HepG2 (cell line): ENCODE results near the gene SYNJ2. TPM values are rescaled to one million over a fixed set of nuclear protein-coding genes. Genes with fewer than 3 reads are reported as not detected.

ENCODE experiments used
- ASH2L ChIP-seq: fragments of 300-600, 200-600 bp; sonication (generic); IDR thresholded peaks from 2 replicates; pipeline ENCODE4 v1.7.0; 2017; ENCODE audit warnings: low read depth, mild to moderate bottlenecking, moderate library complexity, mixed read lengths, low read length; ENCODE audit not compliant: insufficient read length
- FOXA1 ChIP-seq, 2 experiments: fragments of 450-650 bp in 1 of 2; sonication (generic) in 1 of 2; formaldehyde crosslinking in 1 of 2; IDR thresholded peaks; 2 replicates each; pipeline versions ENCODE4 v1.4.0 to v1.6.1; 2016 to 2020; ENCODE audit warnings: missing genetic modification reagents in 1 of 2
- GATA4 ChIP-seq: sonication (generic); IDR thresholded peaks from 2 replicates; pipeline ENCODE4 v1.6.1; 2016; ENCODE audit warnings: antibody characterized with exemption, low read depth, borderline replicate concordance
- KAT8 ChIP-seq: IDR thresholded peaks from 2 replicates; pipeline ENCODE4 v1.6.1; 2016; ENCODE audit warnings: missing genetic modification reagents, missing compliant biosample characterization
- KDM6A ChIP-seq: IDR thresholded peaks from 2 replicates; pipeline ENCODE4 v1.6.1; 2016; ENCODE audit warnings: low read depth
- MED8 ChIP-seq: sonication (generic); formaldehyde crosslinking; IDR thresholded peaks from 2 replicates; pipeline ENCODE4 v1.8.1; 2023; ENCODE audit warnings: mild to moderate bottlenecking, missing genetic modification reagents; ENCODE audit not compliant: insufficient replicate concordance
- MTF2 ChIP-seq: sonication (generic); formaldehyde crosslinking; IDR thresholded peaks from 2 replicates; pipeline ENCODE4 v1.5.0; 2020; ENCODE audit warnings: missing genetic modification reagents, borderline replicate concordance
- WIZ ChIP-seq: sonication (generic); formaldehyde crosslinking; IDR thresholded peaks from 2 replicates; pipeline ENCODE4 v1.5.1; 2020; ENCODE audit warnings: mild to moderate bottlenecking, missing genetic modification reagents
- ZFY ChIP-seq: sonication (generic); formaldehyde crosslinking; IDR thresholded peaks from 2 replicates; pipeline ENCODE4 v1.4.0; 2020; ENCODE audit warnings: missing genetic modification reagents
- ZMYM4 ChIP-seq: sonication (generic); formaldehyde crosslinking; IDR thresholded peaks from 2 replicates; pipeline ENCODE4 v1.8.1; 2023; ENCODE audit warnings: mild to moderate bottlenecking, missing genetic modification reagents
- ZNF619 ChIP-seq: sonication (generic); formaldehyde crosslinking; IDR thresholded peaks from 2 replicates; pipeline ENCODE4 v1.4.0; 2020; ENCODE audit warnings: mild to moderate bottlenecking, missing genetic modification reagents
- ZNF629 ChIP-seq: sonication (generic); formaldehyde crosslinking; conservative IDR thresholded peaks from 2 replicates; pipeline ENCODE4 v1.5.0; 2020; ENCODE audit warnings: missing genetic modification reagents
- polyA plus RNA-seq, 8 experiments: library from polyadenylated mRNA; depleted of rRNA in 3 of 8; stranded (reverse) in 7 of 8; unstranded in 1 of 8; fragments of >200 nt; fragmentation: Illumina TruSeq in 4 of 8; extraction: Trizol in 4 of 8; gene quantifications; 2 replicates each; pipeline versions ENCODE4 v1.2.1 to v1.2.3, GENCODE V29; 2011 to 2016; ENCODE audit warnings: low read depth in 4 of 8, missing spikeins in 1 of 8, mixed read lengths in 1 of 8; ENCODE audit not compliant: insufficient read depth in 1 of 8
- total RNA-seq, 5 experiments: library from RNA; depleted of rRNA; stranded (reverse); fragments of >200 nt; fragmentation: Illumina TruSeq; extraction: Trizol; gene quantifications; 2 replicates each; pipeline ENCODE4 v1.2.3, GENCODE V29; 2016; ENCODE audit warnings: low read depth in 1 of 5
- TF ChIP-seq, protein P1 (sequence below): sonication (generic); formaldehyde crosslinking; IDR thresholded peaks from 2 replicates; pipeline ENCODE4 v1.4.0; 2020; ENCODE audit warnings: mild to moderate bottlenecking, low read depth, missing genetic modification reagents
- TF ChIP-seq, protein P2 (sequence below): sonication (generic); formaldehyde crosslinking; IDR thresholded peaks from 2 replicates; pipeline ENCODE4 v1.4.0; 2020; ENCODE audit warnings: missing genetic modification reagents, borderline replicate concordance
- TF ChIP-seq, protein P3 (sequence below): sonication (generic); formaldehyde crosslinking; IDR thresholded peaks from 2 replicates; pipeline ENCODE4 v1.5.1; 2020; ENCODE audit warnings: missing genetic modification reagents, mild to moderate bottlenecking, borderline replicate concordance
- TF ChIP-seq, protein P4 (sequence below): sonication (generic); formaldehyde crosslinking; IDR thresholded peaks from 2 replicates; pipeline ENCODE4 v1.4.0; 2020; ENCODE audit warnings: missing genetic modification reagents, borderline replicate concordance

SYNJ2 gene
- total and polyA plus RNA-seq, 2 of the 13 experiments (the other 11 are each of a cell fraction or from before 2014, with no cell fraction given) = 39.1 to 57.6 TPM

DNA sequence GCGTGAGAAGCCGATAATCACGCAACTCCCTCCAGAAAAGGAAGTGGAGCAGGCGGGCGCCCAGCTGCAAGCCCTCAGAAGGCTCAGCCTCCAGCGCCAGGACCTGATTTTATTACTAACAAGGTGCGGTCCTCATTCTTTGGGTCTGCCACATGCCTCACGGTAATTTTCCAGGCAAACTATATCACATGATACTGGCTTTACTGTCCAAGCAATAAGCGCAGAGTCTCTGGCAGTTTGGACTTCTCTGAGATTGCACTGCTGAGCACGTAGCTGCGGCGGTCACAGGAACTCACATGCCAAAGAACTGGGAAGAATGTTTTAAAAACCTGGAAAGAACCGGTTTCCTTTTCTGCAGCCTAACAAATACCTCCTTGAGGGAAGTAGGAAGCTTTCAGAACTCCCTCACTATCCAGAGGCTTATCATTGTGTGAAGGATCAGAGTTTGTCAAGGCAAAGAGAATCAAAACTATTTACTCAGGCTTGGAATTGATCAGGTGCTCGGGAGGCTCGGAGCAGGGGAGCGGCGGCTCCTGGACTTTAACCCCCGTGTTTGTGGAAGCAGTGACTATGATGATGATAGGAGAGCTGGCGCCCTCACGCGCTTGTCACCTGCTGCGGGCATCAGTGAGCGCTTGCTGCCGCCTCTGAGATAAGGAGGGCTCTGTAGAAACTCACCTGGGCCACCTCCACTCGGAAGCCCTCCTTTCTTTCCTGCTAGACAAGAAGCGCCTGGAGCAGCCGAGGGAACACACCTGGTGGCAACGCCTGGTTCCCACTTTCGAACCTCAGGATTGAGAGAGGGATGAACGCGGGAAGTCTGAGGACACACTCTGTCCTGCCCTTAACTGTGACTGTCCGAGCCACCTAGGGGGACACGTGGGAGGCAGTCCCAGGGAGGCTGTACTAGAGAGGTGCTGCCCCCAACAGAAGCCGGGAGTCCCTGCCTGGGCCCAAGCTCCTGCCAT lies 27.2 kb upstream of the SYNJ2 start (continued):
- TF ChIP-seq, protein P1, sequence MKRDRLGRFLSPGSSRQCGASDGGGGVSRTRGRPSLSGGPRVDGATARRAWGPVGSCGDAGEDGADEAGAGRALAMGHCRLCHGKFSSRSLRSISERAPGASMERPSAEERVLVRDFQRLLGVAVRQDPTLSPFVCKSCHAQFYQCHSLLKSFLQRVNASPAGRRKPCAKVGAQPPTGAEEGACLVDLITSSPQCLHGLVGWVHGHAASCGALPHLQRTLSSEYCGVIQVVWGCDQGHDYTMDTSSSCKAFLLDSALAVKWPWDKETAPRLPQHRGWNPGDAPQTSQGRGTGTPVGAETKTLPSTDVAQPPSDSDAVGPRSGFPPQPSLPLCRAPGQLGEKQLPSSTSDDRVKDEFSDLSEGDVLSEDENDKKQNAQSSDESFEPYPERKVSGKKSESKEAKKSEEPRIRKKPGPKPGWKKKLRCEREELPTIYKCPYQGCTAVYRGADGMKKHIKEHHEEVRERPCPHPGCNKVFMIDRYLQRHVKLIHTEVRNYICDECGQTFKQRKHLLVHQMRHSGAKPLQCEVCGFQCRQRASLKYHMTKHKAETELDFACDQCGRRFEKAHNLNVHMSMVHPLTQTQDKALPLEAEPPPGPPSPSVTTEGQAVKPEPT (CRISPR knock-in tag) = peak; percentile 27; the same call in 1 of the 2 replicates
- TF ChIP-seq, protein P2, sequence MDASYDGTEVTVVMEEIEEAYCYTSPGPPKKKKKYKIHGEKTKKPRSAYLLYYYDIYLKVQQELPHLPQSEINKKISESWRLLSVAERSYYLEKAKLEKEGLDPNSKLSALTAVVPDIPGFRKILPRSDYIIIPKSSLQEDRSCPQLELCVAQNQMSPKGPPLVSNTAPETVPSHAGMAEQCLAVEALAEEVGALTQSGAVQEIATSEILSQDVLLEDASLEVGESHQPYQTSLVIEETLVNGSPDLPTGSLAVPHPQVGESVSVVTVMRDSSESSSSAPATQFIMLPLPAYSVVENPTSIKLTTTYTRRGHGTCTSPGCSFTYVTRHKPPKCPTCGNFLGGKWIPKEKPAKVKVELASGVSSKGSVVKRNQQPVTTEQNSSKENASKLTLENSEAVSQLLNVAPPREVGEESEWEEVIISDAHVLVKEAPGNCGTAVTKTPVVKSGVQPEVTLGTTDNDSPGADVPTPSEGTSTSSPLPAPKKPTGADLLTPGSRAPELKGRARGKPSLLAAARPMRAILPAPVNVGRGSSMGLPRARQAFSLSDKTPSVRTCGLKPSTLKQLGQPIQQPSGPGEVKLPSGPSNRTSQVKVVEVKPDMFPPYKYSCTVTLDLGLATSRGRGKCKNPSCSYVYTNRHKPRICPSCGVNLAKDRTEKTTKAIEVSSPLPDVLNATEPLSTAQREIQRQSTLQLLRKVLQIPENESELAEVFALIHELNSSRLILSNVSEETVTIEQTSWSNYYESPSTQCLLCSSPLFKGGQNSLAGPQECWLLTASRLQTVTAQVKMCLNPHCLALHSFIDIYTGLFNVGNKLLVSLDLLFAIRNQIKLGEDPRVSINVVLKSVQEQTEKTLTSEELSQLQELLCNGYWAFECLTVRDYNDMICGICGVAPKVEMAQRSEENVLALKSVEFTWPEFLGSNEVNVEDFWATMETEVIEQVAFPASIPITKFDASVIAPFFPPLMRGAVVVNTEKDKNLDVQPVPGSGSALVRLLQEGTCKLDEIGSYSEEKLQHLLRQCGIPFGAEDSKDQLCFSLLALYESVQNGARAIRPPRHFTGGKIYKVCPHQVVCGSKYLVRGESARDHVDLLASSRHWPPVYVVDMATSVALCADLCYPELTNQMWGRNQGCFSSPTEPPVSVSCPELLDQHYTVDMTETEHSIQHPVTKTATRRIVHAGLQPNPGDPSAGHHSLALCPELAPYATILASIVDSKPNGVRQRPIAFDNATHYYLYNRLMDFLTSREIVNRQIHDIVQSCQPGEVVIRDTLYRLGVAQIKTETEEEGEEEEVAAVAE (CRISPR knock-in tag) = 0 out of 2 replicates have a peak, but pooled peaks have one; percentile 54
- TF ChIP-seq MTF2 (CRISPR knock-in tag) = peak; percentile 73; the same call in 1 of the 2 replicates
- no peak for TF ChIP-seq WIZ (CRISPR knock-in tag)
- TF ChIP-seq ZNF619 (CRISPR knock-in tag) = no peak; the same call in 1 of the 2 replicates
- peak; percentile 81 for TF ChIP-seq KAT8 (CRISPR knock-in tag)
- TF ChIP-seq, protein P3, sequence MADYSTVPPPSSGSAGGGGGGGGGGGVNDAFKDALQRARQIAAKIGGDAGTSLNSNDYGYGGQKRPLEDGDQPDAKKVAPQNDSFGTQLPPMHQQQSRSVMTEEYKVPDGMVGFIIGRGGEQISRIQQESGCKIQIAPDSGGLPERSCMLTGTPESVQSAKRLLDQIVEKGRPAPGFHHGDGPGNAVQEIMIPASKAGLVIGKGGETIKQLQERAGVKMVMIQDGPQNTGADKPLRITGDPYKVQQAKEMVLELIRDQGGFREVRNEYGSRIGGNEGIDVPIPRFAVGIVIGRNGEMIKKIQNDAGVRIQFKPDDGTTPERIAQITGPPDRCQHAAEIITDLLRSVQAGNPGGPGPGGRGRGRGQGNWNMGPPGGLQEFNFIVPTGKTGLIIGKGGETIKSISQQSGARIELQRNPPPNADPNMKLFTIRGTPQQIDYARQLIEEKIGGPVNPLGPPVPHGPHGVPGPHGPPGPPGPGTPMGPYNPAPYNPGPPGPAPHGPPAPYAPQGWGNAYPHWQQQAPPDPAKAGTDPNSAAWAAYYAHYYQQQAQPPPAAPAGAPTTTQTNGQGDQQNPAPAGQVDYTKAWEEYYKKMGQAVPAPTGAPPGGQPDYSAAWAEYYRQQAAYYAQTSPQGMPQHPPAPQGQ = no peak
- TF ChIP-seq ZMYM4 (CRISPR knock-in tag) = peak; percentile 84
- TF ChIP-seq KDM6A (CRISPR knock-in tag) = peak; percentile 94
- TF ChIP-seq, protein P4, sequence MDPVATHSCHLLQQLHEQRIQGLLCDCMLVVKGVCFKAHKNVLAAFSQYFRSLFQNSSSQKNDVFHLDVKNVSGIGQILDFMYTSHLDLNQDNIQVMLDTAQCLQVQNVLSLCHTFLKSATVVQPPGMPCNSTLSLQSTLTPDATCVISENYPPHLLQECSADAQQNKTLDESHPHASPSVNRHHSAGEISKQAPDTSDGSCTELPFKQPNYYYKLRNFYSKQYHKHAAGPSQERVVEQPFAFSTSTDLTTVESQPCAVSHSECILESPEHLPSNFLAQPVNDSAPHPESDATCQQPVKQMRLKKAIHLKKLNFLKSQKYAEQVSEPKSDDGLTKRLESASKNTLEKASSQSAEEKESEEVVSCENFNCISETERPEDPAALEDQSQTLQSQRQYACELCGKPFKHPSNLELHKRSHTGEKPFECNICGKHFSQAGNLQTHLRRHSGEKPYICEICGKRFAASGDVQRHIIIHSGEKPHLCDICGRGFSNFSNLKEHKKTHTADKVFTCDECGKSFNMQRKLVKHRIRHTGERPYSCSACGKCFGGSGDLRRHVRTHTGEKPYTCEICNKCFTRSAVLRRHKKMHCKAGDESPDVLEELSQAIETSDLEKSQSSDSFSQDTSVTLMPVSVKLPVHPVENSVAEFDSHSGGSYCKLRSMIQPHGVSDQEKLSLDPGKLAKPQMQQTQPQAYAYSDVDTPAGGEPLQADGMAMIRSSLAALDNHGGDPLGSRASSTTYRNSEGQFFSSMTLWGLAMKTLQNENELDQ (CRISPR knock-in tag) = no peak
- TF ChIP-seq ZFY = 0 out of 2 replicates have a peak, but pooled peaks have one; percentile 1
- TF ChIP-seq FOXA1 (IDR thresholded peaks at IDR 0.05) = no peak
- TF ChIP-seq FOXA1 (CRISPR knock-in tag; IDR thresholded peaks at IDR 0.05) = peak; percentile 74
- peak; percentile 43; the same call in 1 of the 2 replicates for TF ChIP-seq ZNF629 (CRISPR knock-in tag)
- TF ChIP-seq GATA4 = peak; percentile 16; the same call in 1 of the 2 replicates
- no peak for TF ChIP-seq MED8 (CRISPR knock-in tag)
- peak; percentile 98 for TF ChIP-seq ASH2L
